Measurements from ENCODE around the gene UBXN7.
A peak's percentile ranks its signal among the peaks of the same experiment; 100 is the strongest.
"Not testable (repeated sequence)": the region's sequence is repeated elsewhere in the genome, so short reads cannot be mapped to it uniquely, and the experiment has no call there.

The UBXN7 gene

DNA sequence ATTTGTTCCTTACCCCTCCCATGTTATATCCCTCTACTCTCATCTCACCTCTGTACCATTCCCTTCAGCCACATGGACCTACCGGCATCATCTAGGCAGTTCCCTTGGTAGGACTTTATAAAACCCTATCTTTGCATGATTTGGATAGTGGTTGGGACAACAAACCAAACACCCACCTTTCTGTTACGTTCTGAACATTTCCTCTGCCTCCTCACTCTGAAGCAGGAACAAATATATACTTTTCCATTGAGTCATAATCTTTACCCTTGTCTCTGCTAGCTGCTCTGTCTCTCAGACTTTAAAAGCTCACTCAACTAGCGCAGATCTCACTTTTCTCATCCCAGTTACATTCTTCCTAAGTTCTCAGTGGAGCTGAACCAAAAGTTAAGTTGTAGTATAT lies 17.8 kb downstream of the UBXN7 start:
- DNase-seq, result no peak

DNA sequence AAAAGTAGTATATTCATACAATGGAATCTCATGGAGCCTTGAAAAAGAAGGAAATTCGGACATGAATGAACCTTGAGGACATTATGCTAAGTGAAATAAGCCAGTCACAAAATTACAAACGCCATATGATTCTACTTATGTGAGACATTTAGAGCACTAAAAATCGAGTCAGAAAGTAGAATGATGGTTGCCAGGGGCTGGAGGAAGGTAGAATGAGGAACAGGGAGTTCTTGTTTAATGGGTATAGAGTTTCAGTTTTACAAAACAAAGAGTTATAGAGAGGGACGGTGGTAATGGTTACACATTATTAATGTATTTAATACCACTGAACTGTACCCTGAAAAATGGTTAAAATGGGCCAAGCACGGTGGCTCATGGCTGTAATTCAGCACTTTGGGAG lies 19.5 kb downstream of the UBXN7 start:
- no peak for DNase-seq

DNA sequence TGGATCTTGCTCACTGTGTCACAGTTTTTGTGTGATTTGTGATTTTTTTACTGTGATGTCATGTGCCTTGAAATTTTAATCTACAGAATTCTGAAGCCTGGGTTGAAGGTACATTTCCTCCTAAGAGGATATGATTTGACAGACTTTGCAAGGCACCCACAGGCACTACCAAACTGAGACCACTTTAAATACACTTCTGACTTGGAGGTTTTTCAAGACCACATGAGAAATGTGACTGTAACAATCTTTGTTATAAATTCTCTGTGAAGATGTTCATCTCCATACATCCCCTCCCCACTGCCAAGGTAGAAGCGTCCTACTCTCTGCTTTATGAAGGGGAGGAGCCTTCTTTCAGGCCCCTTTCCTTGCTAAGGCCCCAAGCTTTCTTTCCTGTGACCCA lies 22.8 kb downstream of the UBXN7 start:
- no peak for DNase-seq

DNA sequence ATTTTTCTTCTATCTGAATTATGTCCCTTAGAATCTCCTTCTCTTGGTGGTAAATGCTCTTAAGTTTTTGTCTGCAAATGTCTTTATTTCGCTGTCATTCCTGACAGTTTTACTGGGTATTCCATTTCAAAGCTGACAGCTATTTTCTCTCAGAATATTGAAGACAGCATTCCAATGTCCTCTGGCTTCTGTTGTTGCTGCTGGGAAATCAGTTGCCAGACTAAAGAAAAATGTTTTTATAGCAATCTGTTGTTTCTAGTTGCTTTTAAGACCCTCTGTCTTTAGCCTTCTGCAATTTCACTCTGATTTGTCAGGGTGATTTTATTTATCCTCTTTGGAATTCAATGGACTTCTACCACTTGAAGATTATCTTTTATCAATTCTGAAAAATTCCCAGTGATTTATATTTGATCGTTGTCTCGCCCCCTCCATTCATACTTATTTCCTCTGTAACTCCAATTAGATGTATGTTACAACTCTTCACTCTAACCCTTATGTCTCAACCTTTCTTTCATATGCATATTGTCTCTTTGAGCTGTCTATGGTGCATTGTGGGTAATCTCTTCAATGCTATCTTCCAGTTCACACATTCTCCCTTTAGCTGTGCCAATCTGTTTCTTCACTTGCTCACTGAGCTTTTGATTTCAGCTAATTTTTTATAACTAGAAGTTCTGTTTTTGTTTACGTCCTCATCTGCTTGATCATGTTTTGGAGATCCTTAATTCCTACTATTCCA lies 23.5 kb downstream of the UBXN7 start:
- no peak for DNase-seq

DNA sequence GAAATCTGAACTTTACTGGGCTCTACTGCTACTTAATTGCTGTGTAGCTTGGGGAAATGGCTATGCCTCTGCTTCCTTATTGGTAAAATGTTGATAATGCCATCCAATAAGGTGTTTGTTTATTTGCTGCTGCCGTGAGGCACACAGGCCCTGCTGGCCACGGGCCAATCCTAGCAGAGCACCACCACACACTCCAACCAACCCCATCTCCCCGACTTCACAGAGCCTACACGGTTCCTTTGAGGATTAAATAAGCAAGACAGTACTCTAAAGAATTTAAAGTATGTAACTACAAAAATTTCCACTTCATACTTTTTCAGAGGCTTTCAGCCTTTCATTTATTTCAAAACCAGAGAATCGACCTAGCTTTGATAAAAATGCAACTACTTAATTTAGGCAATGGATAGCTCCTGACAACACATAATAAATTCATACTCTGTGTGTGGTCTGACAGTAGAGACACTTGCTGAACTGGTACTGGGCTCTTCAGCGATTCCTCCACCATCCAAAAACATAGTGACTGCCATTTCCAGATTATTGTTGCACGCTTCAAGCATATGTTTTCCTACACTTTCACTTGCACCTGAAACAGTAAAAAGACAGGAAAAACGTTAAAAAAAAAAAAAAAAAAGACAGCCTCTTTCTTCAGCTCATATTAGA lies 25.3 kb downstream of the UBXN7 start:
- no peak for DNase-seq

DNA sequence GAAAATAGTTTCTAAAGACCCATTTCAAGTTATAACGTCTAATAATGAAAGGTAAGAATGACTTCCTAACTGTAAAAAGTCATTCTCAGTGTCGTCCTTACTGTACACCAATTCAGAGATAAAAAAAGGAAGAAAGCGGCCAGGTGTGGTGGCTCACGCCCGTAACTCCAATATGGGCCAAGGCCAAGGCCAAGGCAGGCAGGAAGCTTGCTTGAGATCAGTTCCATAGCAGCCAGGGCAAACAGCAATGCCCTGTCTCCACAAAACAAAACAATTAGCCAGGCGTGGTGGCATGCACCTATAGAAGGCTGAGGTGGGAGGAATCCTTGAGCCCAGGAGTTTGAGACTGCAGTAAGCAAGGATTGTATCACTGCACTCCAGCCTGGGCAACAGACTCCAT lies 31.9 kb downstream of the UBXN7 start:
- DNase-seq, result no peak

GRCh38 chr3:196399485-196399945 lies 32.7 kb downstream of the UBXN7 start:
- DNase-seq, result peak; percentile 2

GRCh38 chr3:196398782-196399181 lies 33.4 kb downstream of the UBXN7 start:
- DNase-seq, result no peak

GRCh38 chr3:196397941-196398340 lies 34.3 kb downstream of the UBXN7 start:
- DNase-seq, result no peak

- no peak for DNase-seq
Measured at GRCh38 chr3:196390116-196390515, 42.1 kb downstream of the UBXN7 start.

- no peak for DNase-seq
Measured at GRCh38 chr3:196388956-196389355, 43.3 kb downstream of the UBXN7 start.

DNA sequence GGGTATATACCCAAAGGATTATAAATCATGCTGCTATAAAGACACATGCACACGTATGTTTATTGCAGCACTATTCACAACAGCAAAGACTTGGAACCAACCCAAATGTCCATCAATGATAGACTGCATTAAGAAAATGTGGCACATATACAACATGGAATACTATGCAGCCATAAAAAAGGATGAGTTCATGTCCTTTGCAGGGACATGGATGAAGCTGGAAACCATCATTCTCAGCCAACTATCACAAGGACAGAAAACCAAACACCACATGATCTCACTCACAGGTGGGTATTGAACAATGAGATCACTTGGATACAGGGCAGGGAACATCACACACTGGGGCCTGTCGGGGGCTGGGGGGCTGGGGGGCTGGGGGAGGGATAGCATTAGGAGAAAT lies 44.3 kb downstream of the UBXN7 start:
- not testable (repeated sequence) for DNase-seq

- not testable (repeated sequence) for DNase-seq
Measured at GRCh38 chr3:196386797-196387196, 45.4 kb downstream of the UBXN7 start.

- peak; percentile 62 for DNase-seq
Measured at GRCh38 chr3:196386034-196386433, 46.2 kb downstream of the UBXN7 start.

- DNase-seq, result not testable (repeated sequence)
Measured at GRCh38 chr3:196385446-196385845, 46.8 kb downstream of the UBXN7 start.

DNA sequence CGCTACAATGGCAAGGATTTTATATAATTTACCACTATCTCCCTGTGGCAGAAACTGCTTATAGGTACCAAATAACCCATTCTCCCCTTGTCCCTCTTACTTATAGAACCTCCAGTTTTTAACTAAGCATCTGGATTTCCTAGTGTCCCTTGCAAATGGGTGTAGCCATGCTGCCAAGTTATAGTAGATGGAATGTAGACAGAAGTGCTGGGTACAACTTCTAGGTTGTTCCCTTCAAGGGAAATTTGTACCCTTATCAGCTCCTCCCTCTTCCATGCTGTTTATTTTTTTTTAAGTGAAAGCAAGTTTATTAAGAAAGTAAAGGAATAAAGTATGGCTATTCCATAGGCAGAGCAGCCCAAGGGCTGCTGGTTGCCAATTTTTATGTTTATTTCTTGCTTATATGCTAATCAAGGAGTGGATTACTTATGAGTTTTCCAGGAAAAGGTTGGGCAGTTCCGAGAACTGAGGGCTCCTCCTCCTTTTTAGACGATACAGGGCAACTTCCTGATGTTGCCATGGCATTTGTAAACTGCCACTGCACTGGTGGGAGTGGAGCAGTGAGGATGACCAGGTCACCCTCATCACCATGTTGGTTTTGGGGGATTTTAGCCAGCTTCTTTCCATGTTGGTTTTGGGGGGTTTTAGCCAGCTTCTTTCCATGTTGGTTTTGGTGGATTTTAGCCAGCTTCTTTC lies 53.9 kb downstream of the UBXN7 start:
- DNase-seq, result peak; percentile 92

DNA sequence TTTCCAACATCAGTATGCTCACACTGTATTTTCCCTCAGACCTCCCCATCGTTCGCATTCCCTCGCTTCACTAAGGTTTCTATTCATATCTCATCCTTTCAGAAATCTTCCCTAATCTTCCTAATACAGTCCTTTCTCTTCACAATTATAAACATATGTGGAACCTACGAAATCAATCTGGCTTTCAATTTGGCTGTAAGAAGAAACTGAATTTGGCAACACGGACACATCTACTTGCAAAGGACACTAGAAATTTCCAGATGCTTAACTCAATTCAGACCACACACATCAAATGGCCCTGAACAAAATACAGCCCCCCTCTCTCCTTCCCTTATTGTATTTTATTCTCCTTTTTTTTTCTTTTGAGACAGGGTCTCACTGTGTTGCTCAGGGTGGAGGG lies 54.9 kb downstream of the UBXN7 start:
- DNase-seq, result no peak

GRCh38 chr3:196365736-196366135 lies 66.5 kb downstream of the UBXN7 start:
- no peak for DNase-seq

DNA sequence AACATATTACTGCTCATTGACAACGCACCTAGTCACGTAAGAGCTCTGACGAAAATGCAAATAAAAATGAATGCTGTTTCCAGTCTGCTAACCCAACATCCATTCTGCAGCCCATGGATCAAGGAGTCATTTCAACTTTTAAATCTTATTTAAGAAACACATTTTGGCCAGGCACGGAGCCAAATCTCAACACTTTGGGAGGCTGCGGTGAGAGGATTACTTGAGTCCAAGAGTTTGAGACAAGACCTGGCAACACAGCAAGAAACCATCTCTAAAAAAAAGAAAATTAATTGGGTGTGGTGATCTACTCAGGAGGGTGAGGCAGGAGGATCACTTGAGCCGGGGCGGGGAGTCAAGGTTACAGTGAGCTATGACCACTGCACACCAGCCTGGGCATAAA lies 71.6 kb downstream of the UBXN7 start:
- DNase-seq, result no peak

- not testable (repeated sequence) for DNase-seq
Measured at GRCh38 chr3:196358540-196358939, 73.7 kb downstream of the UBXN7 start.

GRCh38 chr3:196357905-196358304 lies 74.3 kb downstream of the UBXN7 start:
- DNase-seq, result no peak

DNA sequence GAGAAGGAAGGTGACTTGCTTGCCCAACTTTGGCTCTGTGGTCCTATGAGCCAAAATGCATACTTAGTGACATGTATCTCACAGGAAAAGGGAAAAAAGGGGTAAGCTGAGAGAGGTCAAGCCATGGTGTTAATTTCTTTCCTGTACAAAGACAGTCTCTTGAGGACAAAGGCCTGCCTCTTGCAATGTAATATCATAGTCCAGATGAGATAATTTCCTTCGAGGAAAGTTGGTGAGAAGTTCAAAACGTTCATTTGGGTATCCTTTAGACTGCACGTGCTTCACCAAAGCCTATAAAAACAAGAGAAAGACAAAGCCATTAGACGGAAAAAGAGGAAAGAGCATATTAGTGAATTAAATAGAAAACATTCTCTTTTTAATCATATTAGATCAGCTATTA lies 75.7 kb downstream of the UBXN7 start:
- no peak for DNase-seq

GRCh38 chr3:196355668-196356067 lies 76.6 kb downstream of the UBXN7 start:
- DNase-seq, result no peak

- no peak for DNase-seq
Measured at GRCh38 chr3:196354132-196354531, 78.1 kb downstream of the UBXN7 start.
